CD14-positive monocyte (primary cell): ENCODE data around the gene STAT4. TPM values are rescaled to one million over a fixed set of nuclear protein-coding genes. Genes with fewer than 3 reads are reported as not detected.

Source experiments
- DNase-seq, 3 donors: peaks; one replicate each; pipeline ENCODE4 v3.0.0-alpha.2; 2011 to 2022
- H2AFZ ChIP-seq: 2 replicates; pipeline ENCODE4 v1.6.0; 2012; ENCODE audit warnings: mild to moderate bottlenecking, low read depth, low read length, inconsistent platforms; ENCODE audit not compliant: insufficient read depth, poor library complexity, severe bottlenecking
- H3K27ac ChIP-seq, 2 donors: 1 replicate in 1 of 2; 2 replicates in 1 of 2; pipeline ENCODE4 v1.5.1; 2012 to 2013; ENCODE audit warnings: low read length in 2 of 2, control low read depth in 1 of 2, inconsistent platforms in 1 of 2, low read depth in 1 of 2, mild to moderate bottlenecking in 1 of 2
- H3K27me3 ChIP-seq, 2 donors: one replicate each; pipeline versions ENCODE4 v1.6.0 to v1.6.1; 2011 to 2013; ENCODE audit warnings: low read length in 2 of 2; ENCODE audit not compliant: control insufficient read depth in 2 of 2, insufficient read depth in 2 of 2
- H3K36me3 ChIP-seq, 2 donors: replicated peaks in 1 of 2; 1 replicate in 1 of 2; 2 replicates in 1 of 2; pipeline versions ENCODE4 v1.5.1 to v1.6.1; 2012 to 2013; ENCODE audit warnings: low read length in 2 of 2, control low read depth in 1 of 2, inconsistent platforms in 1 of 2, mild to moderate bottlenecking in 1 of 2; ENCODE audit not compliant: insufficient read depth in 2 of 2, control insufficient read depth in 1 of 2
- H3K4me1 ChIP-seq, 2 donors: 1 replicate in 1 of 2; 2 replicates in 1 of 2; pipeline versions ENCODE4 v1.5.1 to v1.6.1; 2012 to 2013; ENCODE audit warnings: low read length in 2 of 2, control low read depth in 1 of 2, inconsistent platforms in 1 of 2, mild to moderate bottlenecking in 1 of 2, moderate library complexity in 1 of 2; ENCODE audit not compliant: insufficient read depth in 2 of 2, control insufficient read depth in 1 of 2
- H3K4me2 ChIP-seq: replicated peaks from 2 replicates; pipeline ENCODE3; 2012; ENCODE audit warnings: low read length, moderate library complexity, mild to moderate bottlenecking; ENCODE audit not compliant: poor library complexity, severe bottlenecking; ENCODE audit errors: extremely low read depth
- H3K4me3 ChIP-seq, 3 experiments: fragments of 200-600 bp in 1 of 3; sonication (generic) in 1 of 3; replicated peaks in 1 of 3; 1 replicate in 2 of 3; 2 replicates in 1 of 3; pipeline ENCODE4 v1.5.1; 2011 to 2013; ENCODE audit warnings: low read length in 3 of 3, mild to moderate bottlenecking in 3 of 3, control low read depth in 2 of 3, low read depth in 2 of 3, inconsistent platforms in 1 of 3, moderate library complexity in 1 of 3
- H3K79me2 ChIP-seq: 2 replicates; pipeline ENCODE4 v1.6.0; 2012; ENCODE audit warnings: mild to moderate bottlenecking, control low read depth, inconsistent platforms, low read length, moderate library complexity; ENCODE audit not compliant: insufficient read depth
- H3K9ac ChIP-seq: 2 replicates; pipeline ENCODE4 v1.6.0; 2017; ENCODE audit warnings: low read length, mild to moderate bottlenecking; ENCODE audit not compliant: insufficient read depth, poor library complexity, severe bottlenecking
- H3K9me3 ChIP-seq, 2 donors: replicated peaks in 1 of 2; 1 replicate in 1 of 2; 2 replicates in 1 of 2; pipeline versions ENCODE4 v1.5.1 to v1.6.1; 2012 to 2013; ENCODE audit warnings: low read length in 2 of 2, control low read depth in 1 of 2; ENCODE audit not compliant: control insufficient read depth in 1 of 2, insufficient read depth in 1 of 2
- H4K20me1 ChIP-seq: 2 replicates; pipeline ENCODE4 v1.6.0; 2012; ENCODE audit warnings: mild to moderate bottlenecking, low read length, control low read depth, moderate library complexity; ENCODE audit not compliant: insufficient read depth
- H3K27ac Mint-ChIP-seq, 7 donors: one replicate each; pipeline ENCODE4 v1.8.0; 2020; ENCODE audit warnings: mild to moderate bottlenecking in 7 of 7, mixed read lengths in 7 of 7, moderate library complexity in 6 of 7, inconsistent platforms in 2 of 7
- H3K27me3 Mint-ChIP-seq, 3 donors: one replicate each; pipeline ENCODE4 v1.8.0; 2021 to 2022; ENCODE audit warnings: low read depth in 3 of 3, mild to moderate bottlenecking in 3 of 3, mixed read lengths in 3 of 3, moderate library complexity in 3 of 3, inconsistent platforms in 1 of 3
- H3K36me3 Mint-ChIP-seq, 2 donors: one replicate each; pipeline ENCODE4 v1.8.0; 2020; ENCODE audit warnings: mixed read lengths in 2 of 2, inconsistent platforms in 1 of 2, mild to moderate bottlenecking in 1 of 2
- H3K4me1 Mint-ChIP-seq: one replicate; pipeline ENCODE4 v1.8.0; 2020; ENCODE audit warnings: mild to moderate bottlenecking, mixed read lengths
- H3K4me3 Mint-ChIP-seq, 2 donors: one replicate each; pipeline ENCODE4 v1.8.0; 2020; ENCODE audit warnings: mild to moderate bottlenecking in 2 of 2, mixed read lengths in 2 of 2, moderate library complexity in 1 of 2
- H3K9me3 Mint-ChIP-seq, 7 donors: one replicate each; pipeline ENCODE4 v1.8.0; 2020 to 2022; ENCODE audit warnings: mixed read lengths in 7 of 7, mild to moderate bottlenecking in 6 of 7, moderate library complexity in 6 of 7, inconsistent platforms in 2 of 7
- WGBS: methylation state at CpG from one replicate; pipeline ENCODE4 v1.1.5; 2013; ENCODE audit warnings: missing lambda C conversion rate; ENCODE audit not compliant: insufficient coverage; 5-methylcytosine and 5-hydroxymethylcytosine counted together
- intact Hi-C, 2 donors: fragments of 100-400 bp; cut with micrococcal nuclease; formaldehyde crosslinking; loops; one replicate each; pipeline versions ENCODE4 v1.15.0 to v1.15.1; 2023
- polyA plus RNA-seq, 3 donors: library from polyadenylated mRNA; depleted of rRNA in 1 of 3; unstranded in 2 of 3; stranded (reverse) in 1 of 3; fragments of 300-500 nt in 2 of 3; fragments of >200 nt in 1 of 3; fragmentation: Illumina TruSeq in 2 of 3; gene quantifications; 1 replicate in 2 of 3; 2 replicates in 1 of 3; pipeline ENCODE4 v1.2.3, GENCODE V29; 2012 to 2021
- TF ChIP-seq, protein P1 (sequence below): fragments of 200-600 bp; IDR thresholded peaks from one replicate; pipeline ENCODE4 v1.8.0; 2022; ENCODE audit warnings: antibody characterized with exemption, mild to moderate bottlenecking

The STAT4 gene
- polyA plus RNA-seq, 3 donors: 0.31 to 0.52 (median 0.31) TPM

DNA sequence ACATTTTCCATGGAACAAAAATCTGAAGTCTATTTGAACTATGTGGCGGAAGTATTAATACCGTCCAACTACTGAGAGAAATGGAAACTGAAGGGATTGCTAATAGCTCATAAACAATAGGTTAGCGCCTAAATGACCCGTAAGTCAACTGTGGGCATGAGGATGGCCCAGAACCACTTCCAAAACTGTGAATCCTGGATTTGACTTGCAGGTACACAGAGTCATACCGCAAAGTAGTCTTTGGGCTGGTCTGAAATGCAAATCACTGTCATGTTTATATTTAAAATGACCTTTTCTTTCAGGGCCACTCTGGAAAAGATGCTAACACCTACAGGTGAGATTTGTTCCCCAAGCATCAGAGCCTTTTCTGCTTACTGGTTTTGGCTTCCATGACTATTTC is 50.6 kb downstream of the STAT4 start:
- H3K79me2 ChIP-seq: no peaks in the 10 kb centered on the region
- no peak for DNase-seq
- no peaks in the 10 kb centered on the region for H4K20me1 ChIP-seq
- peaks cover 0 to 2% (median 1%) of the 10 kb centered on the region in 3 donors for H3K27me3 Mint-ChIP-seq
- H3K9ac ChIP-seq: no peak overlapping the region
- H3K27ac Mint-ChIP-seq: no peak overlapping the region
- H3K36me3 ChIP-seq: no peaks in the 10 kb centered on the region
- no peak overlapping the region for H3K4me3 Mint-ChIP-seq
- no peak overlapping the region for H3K27ac ChIP-seq
- intact Hi-C loops: no loop called here
- H3K4me2 ChIP-seq: no peak overlapping the region
- 95% methylated on average over 4 of the region's 5 CpGs for WGBS
- H3K4me1 ChIP-seq: peaks cover 0 to 9% of the 10 kb centered on the region in 2 donors
- H3K4me1 Mint-ChIP-seq: peaks cover 9% of the 10 kb centered on the region
- peaks cover 0 to 2% of the 10 kb centered on the region in 2 donors for H3K36me3 Mint-ChIP-seq
- no peak overlapping the region for H3K4me3 ChIP-seq
- H3K27me3 ChIP-seq: no peaks in the 10 kb centered on the region
- peaks cover 5 to 13% (median 9%) of the 10 kb centered on the region in 7 donors for H3K9me3 Mint-ChIP-seq
- TF ChIP-seq, protein P1, sequence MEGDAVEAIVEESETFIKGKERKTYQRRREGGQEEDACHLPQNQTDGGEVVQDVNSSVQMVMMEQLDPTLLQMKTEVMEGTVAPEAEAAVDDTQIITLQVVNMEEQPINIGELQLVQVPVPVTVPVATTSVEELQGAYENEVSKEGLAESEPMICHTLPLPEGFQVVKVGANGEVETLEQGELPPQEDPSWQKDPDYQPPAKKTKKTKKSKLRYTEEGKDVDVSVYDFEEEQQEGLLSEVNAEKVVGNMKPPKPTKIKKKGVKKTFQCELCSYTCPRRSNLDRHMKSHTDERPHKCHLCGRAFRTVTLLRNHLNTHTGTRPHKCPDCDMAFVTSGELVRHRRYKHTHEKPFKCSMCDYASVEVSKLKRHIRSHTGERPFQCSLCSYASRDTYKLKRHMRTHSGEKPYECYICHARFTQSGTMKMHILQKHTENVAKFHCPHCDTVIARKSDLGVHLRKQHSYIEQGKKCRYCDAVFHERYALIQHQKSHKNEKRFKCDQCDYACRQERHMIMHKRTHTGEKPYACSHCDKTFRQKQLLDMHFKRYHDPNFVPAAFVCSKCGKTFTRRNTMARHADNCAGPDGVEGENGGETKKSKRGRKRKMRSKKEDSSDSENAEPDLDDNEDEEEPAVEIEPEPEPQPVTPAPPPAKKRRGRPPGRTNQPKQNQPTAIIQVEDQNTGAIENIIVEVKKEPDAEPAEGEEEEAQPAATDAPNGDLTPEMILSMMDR: no peak
- H2AFZ ChIP-seq: no peak overlapping the region
- H3K9me3 ChIP-seq: no peaks in the 10 kb centered on the region

- TF ChIP-seq, protein P1: no peak
- no peak overlapping the region for H3K27ac ChIP-seq
- H3K4me3 ChIP-seq: no peak overlapping the region
- no peaks in the 10 kb centered on the region for H3K4me1 ChIP-seq
- H3K79me2 ChIP-seq: no peaks in the 10 kb centered on the region
- H3K4me2 ChIP-seq: no peak overlapping the region
- Mint-ChIP-seq H3K36me3 (no peaks in the 10 kb centered on the region), H3K9me3 (peaks cover 0 to 6% (median 0%) of the 10 kb centered on the region in 7 donors), H3K4me1 (no peaks in the 10 kb centered on the region), H3K27ac (no peak overlapping the region), H3K27me3 (no peaks in the 10 kb centered on the region), H3K4me3 (no peak overlapping the region)
- no CpG with 5 or more reads among the region's 2 CpGs for WGBS
- H3K9ac ChIP-seq: no peak overlapping the region
- DNase-seq: no peak
- H3K27me3 ChIP-seq: no peaks in the 10 kb centered on the region
- no peaks in the 10 kb centered on the region for H4K20me1 ChIP-seq
- H3K9me3 ChIP-seq: no peaks in the 10 kb centered on the region
- H3K36me3 ChIP-seq: no peaks in the 10 kb centered on the region
- H2AFZ ChIP-seq: no peak overlapping the region
- intact Hi-C loops: no loop called here
These were observed 63.5 kb downstream of the STAT4 start for GRCh38 chr2:191087311-191087710.
